COR-L47 (cell line): ENCODE results near the gene PANX2.

Experiments used
- DNase-seq: peaks from one replicate; lab custom pipeline; 2025; lab: John Stamatoyannopoulos, UW

Gene PANX2

DNA sequence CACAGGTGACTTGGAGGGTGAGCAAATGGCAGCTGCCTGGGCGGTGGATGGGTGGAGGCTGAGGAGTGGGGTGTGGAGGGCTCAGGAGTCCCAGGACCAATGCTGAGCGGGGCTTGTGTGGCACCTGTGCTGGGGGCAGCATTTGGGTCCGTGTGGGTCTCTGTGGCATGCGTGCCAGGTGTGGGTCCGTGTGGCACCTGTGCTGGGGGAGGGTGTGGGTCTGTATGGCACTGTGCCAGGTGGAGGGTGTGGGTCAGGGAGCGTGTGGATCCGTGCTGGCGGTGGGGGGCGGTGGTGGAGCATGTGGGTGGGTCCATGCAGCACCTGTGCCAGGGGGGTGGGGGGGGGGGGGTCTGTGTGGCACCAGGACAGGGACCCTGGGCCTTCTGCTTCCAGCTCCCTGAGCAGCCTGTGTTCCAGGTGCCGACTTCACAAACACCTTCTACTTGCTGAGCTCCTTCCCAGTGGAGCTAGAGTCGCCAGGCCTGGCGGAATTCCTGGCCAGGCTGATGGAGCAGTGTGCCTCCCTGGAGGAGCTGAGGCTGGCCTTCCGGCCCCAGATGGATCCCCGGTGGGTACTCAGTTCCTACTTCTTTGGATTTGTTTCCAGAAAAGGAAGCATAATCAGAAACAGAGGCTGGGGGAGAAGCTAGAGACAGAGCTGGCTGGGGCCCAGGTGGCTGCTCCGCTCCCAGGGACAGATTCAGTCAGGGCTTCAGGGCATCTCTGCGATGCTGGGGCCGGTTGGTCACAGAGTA is 44.9 kb downstream of the PANX2 start:
- DNase-seq = no peak

DNA sequence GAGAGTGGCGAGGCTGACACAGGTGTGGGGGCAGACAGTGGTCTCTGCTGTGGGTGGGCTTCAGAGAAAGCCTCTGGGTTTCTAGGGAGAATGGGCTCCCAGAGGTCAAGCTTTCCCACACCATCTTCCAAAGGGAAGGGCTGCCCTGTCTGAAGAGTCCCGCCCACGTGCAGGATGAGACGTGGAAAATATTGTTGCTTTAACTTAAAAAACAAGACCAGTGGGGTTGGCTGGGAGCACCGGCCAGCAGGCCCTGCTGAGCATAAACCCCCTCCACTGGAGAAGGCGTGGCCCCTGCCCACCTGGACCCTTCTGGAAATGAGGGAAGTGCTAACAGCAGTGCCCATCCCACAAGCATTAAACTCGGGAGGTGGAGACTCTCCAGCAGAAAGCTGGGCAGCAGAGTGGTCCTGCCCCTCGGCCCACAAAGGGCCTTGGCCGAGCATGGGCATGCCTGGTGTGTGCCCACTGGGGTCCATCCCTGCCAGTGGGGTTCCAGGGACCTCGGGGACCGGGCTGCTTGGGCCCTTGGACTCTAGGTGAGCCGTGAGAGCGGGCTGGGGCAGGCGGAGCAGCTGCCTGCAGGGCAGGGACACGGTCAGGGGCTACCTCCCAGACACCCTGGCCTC is 45.6 kb downstream of the PANX2 start:
- DNase-seq = no peak

DNA sequence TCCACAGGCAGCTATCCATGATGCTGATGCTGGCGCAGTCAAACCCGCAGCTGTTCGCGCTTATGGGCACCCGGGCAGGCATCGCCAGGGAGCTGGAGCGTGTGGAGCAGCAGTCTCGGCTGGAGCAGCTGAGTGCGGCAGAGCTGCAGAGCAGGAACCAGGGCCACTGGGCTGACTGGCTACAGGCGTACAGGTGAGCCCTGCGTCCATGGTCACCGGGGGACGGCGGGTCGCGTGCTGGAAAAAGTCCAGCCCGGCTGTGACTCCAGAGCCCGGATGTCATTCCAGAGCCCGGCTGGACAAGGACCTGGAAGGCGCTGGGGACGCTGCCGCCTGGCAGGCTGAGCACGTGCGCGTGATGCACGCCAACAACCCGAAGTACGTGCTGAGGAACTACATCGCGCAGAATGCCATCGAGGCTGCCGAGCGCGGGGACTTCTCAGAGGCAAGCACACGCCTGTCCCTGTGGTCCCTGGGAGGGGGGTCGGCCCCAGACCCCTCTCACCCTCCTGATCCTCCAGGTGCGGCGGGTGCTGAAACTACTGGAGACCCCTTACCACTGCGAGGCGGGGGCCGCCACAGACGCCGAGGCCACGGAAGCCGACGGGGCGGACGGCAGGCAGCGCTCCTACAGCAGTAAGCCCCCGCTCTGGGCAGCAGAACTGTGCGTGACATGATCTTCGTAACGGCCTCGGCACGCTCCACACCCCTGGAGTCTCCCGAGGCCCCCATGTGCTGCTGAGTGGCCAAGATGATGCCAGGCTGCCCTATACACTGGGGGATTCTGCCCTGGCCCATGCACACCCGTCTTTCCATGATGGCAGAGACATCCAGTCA is 46.4 kb downstream of the PANX2 start:
- no peak for DNase-seq

- DNase-seq = no peak
These were observed 47.1 kb downstream of the PANX2 start for GRCh38 chr22:50217543-50218152.

- DNase-seq = no peak
These were observed 47.8 kb downstream of the PANX2 start for GRCh38 chr22:50218153-50218995.

DNA sequence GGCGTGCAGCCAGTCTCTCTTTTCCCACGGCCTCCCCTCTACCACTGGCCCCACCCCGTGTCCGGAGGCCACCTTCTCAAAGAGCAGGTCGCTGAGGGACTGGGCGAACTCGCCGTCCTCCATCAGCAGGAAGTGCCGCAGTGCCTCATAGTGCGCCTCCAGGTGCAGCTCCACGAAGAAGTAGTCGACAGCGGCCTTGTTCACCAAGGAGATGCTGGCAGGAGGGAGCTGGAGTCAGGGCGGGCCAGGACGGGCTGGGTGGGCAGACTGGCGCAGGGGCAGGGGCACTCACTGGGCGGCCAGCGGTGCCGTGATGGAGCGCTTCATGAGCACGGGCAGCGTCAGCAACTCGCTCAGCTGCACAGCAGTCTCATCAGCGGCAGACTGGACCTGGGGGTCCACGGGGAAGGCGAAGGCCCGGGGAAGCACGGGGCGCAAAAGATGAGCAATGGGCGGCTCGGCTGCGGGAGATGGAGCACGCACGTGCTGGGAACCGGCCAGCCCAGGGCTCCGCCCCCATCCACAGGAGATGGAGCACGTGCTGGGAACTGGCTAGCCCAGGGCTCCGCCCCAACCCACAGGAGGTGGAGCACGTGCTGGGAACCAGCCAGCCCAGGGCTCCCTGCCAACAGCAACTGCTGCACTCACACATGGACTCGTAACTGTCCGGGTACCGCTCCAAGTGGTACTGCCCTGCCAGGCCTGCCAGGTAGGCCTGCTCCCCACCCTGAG is 48.6 kb downstream of the PANX2 start:
- DNase-seq = peak; percentile 85

DNA sequence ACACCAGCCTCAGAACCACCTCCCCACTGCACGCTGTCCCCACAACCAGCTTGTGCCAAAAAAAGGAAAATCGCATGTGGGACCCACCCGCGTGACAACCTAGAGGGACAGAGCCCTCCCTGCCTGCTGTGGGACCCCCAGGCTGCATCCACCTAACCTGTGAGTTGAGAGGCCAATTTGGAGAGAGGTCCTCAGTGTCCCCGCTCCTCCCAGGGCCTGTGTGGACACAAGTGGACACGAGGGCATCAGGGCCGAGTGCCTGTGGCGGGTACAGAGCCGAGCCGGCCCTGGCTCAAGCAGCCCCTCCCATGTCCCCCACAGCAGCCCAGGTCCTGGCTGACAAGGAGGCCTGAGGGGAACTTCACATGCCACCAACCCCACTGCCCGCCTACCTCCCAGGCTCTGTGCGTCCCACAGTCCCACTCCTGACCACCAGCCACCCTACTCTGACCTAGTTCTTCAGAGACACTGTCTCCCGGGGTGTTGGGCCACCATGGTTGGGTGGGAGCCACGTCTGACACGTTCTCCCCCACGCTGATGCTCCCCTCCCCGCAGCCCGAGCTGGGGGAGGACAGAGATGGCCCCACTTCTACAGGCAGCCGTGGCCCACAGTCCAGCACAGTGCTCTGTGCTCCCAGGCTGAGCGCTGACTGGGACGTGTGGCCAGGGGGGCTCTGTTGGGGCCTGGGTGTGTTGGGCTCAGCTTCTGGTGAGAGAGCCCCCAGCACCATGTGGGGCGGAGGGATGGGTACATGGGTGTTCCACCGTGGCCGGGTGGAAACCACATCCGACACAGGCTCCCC is 49.5 kb downstream of the PANX2 start:
- DNase-seq = no peak

DNA sequence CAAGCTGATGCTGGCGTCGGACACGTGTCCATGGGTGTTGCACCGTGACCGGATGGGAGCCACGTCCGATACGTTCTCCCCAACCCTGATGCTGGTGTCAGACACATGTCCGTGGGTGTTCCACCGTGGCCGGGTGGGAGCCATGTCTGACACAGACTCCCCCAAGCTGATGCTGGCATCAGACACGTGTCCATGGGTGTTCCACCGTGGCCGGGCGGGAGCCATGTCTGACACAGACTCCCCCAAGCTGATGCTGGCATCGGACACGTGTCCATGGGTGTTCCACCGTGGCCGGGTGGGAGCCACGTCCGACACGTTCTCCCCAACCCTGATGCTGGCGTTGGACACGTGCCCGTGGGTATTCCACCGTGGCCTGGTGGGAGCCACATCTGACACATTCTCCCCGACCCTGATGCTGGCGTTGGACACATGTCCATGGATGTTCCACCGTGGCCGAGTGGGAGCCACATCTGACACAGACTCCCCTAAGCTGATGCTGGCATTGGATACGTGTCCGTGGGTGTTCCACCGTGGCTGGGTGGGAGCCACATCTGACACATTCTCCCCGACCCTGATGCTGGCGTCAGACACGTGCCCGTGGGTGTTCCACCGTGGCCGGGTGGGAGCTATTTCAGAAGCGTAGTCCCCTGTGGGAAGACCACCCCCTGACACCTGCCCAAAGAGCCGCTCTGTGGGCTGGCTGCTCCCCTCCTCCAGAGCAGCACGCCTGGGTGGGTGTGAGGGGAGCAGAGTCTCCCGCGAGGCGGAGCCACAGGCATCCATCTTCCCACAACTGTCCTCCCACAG is 50.3 kb downstream of the PANX2 start:
- no peak for DNase-seq

DNA sequence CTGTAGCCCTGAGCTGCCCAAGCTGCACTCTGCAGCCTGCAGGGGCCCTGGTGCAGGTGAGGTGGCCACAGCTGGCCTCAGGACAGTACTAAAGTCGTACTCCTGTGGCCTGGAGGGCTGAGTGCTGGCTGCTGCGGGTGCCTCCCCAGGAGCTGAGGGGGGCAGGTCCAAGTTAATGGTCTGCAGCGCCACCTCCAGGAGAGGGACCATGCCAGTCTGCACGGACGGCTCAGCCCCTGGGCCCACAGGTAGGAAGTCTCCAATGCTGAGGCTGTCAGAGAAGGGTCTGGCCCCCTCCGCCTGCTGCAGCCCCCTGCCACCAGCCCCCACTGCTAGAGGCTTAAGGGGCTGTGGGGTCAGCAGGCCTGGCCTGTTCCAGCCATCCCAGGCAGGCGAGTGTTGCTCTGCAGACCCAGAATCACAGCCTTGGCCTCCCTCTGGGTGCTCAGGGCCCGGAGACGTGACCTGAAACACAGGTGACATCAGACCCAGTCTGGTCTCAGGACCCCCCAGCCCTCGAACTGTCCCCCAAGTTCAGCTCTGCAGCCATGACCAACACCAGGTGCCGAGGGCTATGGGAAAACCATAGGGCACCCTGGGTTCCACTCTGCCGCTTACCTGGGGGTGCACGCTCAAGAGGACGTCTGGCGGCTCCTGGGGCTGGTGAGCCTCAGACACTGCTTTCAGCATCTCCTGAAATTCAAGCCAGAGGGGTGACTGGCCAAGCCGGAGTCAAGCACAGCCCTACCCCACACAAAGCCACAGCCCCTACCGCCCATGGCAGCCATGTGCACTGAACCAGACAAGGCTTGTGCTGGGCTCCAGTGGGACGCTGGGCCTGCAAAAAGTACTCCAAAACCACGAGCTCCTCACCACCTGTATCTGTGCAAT is 51.1 kb downstream of the PANX2 start:
- DNase-seq = no peak

GRCh38 chr22:50222508-50222907 is 52.0 kb downstream of the PANX2 start:
- DNase-seq = no peak

- DNase-seq = no peak
These were observed 53.5 kb downstream of the PANX2 start for GRCh38 chr22:50224071-50224470.

GRCh38 chr22:50225200-50225969 is 54.9 kb downstream of the PANX2 start:
- no peak for DNase-seq

DNA sequence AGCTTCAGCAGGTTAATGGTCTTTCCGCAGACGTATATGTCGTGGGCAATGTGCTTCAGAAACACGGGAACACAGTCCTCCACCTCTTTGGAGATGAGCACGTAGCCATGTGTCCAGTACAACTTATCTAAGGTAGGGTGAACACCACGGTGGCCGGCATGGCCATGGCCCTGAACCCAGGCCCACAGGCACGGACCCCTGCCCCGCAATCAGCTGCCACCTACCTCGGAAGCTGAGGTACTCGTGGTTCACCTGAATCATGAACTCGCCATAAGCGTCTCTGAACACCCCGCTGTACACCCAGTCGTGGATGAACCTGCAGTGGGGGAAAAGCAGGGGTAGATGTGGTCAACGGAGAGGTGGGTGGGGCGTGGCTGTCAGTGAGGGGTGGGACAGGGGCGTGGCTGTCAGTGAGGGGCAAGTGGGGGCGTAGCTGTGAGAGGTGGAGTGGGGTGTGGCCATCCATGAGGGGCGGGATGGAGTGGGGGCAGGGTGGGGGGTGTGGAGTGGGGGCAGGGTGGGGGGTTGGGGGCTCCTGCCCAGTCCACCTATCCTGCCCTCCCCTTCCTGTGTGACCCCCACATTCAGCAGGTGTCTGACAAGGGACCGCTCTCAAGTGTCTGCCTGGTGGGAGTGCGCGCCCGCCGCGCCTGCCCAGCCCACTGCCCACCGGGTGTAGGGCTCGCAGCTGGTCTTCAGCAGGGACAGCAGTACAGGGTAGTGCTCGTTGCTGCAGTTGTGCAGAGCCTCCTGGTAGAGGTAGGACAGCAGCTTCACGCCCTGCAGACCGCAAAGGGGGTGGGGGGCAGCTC is 55.7 kb downstream of the PANX2 start:
- DNase-seq = no peak

- DNase-seq = no peak
These were observed 56.3 kb downstream of the PANX2 start for GRCh38 chr22:50226875-50227165.

- no peak for DNase-seq
These were observed 57.2 kb downstream of the PANX2 start for GRCh38 chr22:50227579-50228215.

DNA sequence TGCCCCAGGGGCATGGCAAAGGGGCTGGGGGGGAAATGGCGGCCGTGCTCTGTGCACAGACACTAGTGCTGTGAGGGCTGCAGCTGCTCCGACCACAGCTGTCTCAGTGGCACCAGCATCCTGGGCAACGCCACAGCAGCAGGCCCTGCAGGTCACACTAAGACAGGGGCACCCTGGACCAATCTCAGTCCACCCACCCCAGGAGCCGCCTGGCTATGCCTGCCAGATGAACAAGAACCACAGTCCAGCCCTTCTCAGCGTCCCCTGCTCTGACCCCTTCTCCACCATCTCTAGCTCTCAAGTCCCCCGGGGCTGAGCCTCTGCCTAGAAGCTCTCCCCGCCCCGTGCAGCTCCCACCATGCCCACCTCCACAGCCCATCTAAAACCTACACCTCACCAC is 57.8 kb downstream of the PANX2 start:
- DNase-seq = no peak
